Motor neuron (in vitro differentiated cells): ENCODE data around the gene NOSIP. TPM values are rescaled to one million over a fixed set of nuclear protein-coding genes. Genes with fewer than 3 reads are reported as not detected.

ENCODE experiments used
- ATAC-seq, 8 experiments: fragments of 200-7000 bp; cut with Tn5 transposase; replicated peaks in 6 of 8; 2 replicates each; pipeline ENCODE4 v1.8.0; 2021; ENCODE audit warnings: mild to moderate bottlenecking in 8 of 8, moderate library complexity in 8 of 8
- H3K27ac ChIP-seq, 2 donors: fragments of 250-450 bp; sonication (Bioruptor Pico); 2 replicates each; pipeline ENCODE4 v1.9.0; 2021; ENCODE audit warnings: antibody characterized with exemption in 2 of 2, mild to moderate bottlenecking in 2 of 2, moderate library complexity in 1 of 2
- H3K4me1 ChIP-seq, 2 donors: fragments of 250-450 bp; sonication (Bioruptor Pico); replicated peaks in 1 of 2; 2 replicates each; pipeline ENCODE4 v1.6.1; 2021; ENCODE audit warnings: antibody characterized with exemption in 2 of 2, mild to moderate bottlenecking in 2 of 2, moderate library complexity in 1 of 2
- H3K4me3 ChIP-seq, 5 donors: fragments of 250-450 bp; sonication (Bioruptor Pico); 2 replicates each; pipeline ENCODE4 v1.9.0; 2021; ENCODE audit warnings: antibody characterized with exemption in 5 of 5, mild to moderate bottlenecking in 5 of 5, moderate library complexity in 4 of 5
- WGBS, 10 experiments: fragments of 450-650 bp; shearing (Covaris generic); methylation state at CpG; one replicate each; pipeline ENCODE4 v1.0.0; 2022; 5-methylcytosine and 5-hydroxymethylcytosine counted together
- in situ Hi-C, 9 experiments: fragments of 400-800 bp; cut with MboI; loops; one replicate each; pipeline ENCODE4 v1.15.0; 2021; ENCODE audit warnings: low sequenced_read_pairs in 9 of 9, low pct_unique_long_range_greater_than_20kb in 2 of 9; ENCODE audit not compliant: unreplicated experiment in 9 of 9
- total RNA-seq, 8 experiments: library from RNA; unstranded; fragments of 300-600 nt; gene quantifications; 2 replicates each; pipeline versions ENCODE4 v1.2.3 to v1.2.4, GENCODE V29; 2022

NOSIP gene
- total RNA-seq, 8 experiments from 2014 or later: 61.7 to 145 (median 76.6) TPM

DNA sequence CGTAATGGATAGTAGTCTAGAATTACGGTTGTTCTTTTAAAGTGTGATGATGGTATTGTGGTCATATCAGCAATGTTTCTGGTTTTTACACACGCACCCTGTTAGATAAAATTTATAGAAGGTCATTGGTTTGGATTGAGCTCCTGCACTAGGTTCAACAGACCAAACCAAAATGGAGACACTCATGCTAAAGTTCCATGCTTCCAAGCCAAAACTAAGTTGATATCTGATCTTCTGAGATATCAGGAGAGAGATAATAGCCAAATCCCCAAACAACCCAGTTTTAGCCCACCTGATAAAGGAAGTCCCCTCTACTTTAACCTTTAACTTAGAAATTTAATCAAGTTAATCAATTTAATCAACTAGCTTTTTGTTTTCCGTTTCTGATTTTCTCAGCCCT, 1.2 kb downstream of the NOSIP start:
- Histone ChIP-seq H3K27ac (no peak overlapping the region), H3K4me1 (peaks cover 5 to 11% of the 10 kb centered on the region in 2 donors), H3K4me3 (peak overlapping the region in 2 of 5 donors; percentile 4 to 85)
- in situ Hi-C loops: no loop called here
- 60 to 94% (median 79%) methylated on average over 2 to 4 of the region's 4 CpGs; no CpG with 5 or more reads in 1 of the 10 experiments for WGBS, 10 experiments
- no peak for ATAC-seq

GRCh38 chr19:49574206-49574755, 6.1 kb downstream of the NOSIP start:
- no peak overlapping the region for H3K27ac ChIP-seq
- H3K4me3 ChIP-seq: no peak overlapping the region
- in situ Hi-C loops: no loop called here
- WGBS, 10 experiments: 34 to 100% (median 94%) methylated on average over 1 to 2 of the region's 2 CpGs; no CpG with 5 or more reads in 3 of the 10 experiments
- ATAC-seq: peak in 1 of 8 experiments; percentile 40
- peaks cover 6 to 9% of the 10 kb centered on the region in 2 donors for H3K4me1 ChIP-seq

- WGBS, 10 experiments: 40 to 100% (median 92%) methylated on average over 1 to 3 of the region's 3 CpGs; no CpG with 5 or more reads in 4 of the 10 experiments
Observed at GRCh38 chr19:49573425-49573824, 6.9 kb downstream of the NOSIP start.

DNA sequence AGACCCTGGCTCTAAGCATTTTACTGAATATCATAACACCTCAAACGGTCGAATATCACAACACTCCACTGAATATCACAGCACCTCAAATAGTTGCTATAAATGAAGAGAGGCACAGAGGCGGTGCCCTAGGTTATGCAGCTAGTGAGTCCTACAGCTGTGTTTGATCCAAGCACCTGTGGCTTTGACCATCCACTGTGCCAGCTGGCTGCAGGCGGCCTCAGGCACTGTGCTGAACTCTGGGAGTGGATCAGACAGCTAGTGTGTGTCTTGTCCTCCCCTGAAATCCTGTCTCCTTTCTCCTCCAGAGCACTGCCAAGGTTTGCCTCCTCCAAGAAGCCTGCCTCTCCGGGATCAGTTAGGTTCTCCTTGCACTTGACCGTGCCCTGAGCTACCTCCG, 7.3 kb downstream of the NOSIP start:
- H3K4me1 ChIP-seq: peaks cover 0 to 6% of the 10 kb centered on the region in 2 donors
- 60 to 100% (median 99%) methylated on average over 1 to 4 of the region's 7 CpGs; no CpG with 5 or more reads in 2 of the 10 experiments for WGBS, 10 experiments
- peak in 2 of 8 experiments; percentile 11 to 62 for ATAC-seq
- no peak overlapping the region for H3K27ac ChIP-seq
- H3K4me3 ChIP-seq: no peak overlapping the region
- in situ Hi-C loops: no loop called here

More at GRCh38 chr19:49573425-49573824, 6.9 kb downstream of the NOSIP start:
- peak in 4 of 8 experiments; percentile 52 to 64 (median 60) for ATAC-seq
- H3K27ac ChIP-seq: no peak overlapping the region
- peaks cover 0 to 6% of the 10 kb centered on the region in 2 donors for H3K4me1 ChIP-seq
- in situ Hi-C loops: no loop called here
- H3K4me3 ChIP-seq: no peak overlapping the region

GRCh38 chr19:49570997-49571676, 9.2 kb downstream of the NOSIP start:
- in situ Hi-C loops: no loop called here

DNA sequence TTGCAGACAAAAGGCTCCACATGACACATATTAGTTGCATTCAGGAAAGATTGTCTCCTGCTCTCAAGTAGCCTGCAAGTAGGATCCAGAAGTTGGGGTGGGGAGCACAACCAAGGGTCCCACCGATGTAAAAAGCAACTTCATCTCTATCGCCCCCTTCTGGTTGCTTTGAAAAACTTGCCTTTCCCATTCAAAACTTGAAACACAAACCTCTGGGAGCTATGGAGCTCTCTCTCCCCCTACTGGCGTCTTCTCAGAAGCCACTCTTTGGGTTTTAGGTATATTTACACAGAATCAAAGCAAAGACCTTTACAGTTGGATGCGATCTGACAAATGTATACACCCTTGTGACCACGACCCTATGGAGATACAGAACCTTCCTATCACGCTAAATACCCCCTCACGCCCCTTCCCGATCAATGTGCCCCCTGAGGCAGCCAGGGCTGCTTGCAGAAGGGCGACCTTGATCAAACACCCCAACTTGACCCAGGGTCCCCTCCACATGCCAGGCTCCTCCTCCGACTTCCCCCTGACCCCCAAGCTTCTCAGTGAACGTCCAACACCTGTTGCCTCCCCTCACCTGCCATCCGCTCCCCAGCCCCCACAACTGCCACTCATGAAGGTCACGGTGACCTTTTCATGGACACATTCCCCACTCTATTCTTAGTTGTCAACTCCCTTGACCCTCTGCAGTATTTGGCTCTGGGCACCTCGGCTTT, 10.1 kb downstream of the NOSIP start:
- in situ Hi-C loops: no loop called here
- H3K27ac ChIP-seq: no peak overlapping the region
- ATAC-seq: peak; percentile 2 to 56 (median 51)
- no peak overlapping the region for H3K4me3 ChIP-seq
- peaks cover 0 to 6% of the 10 kb centered on the region in 2 donors for H3K4me1 ChIP-seq
- WGBS, 10 experiments: 0 to 27% (median 7%) methylated on average over 2 to 8 of the region's 14 CpGs; no CpG with 5 or more reads in 5 of the 10 experiments

More at GRCh38 chr19:49570997-49571676, 9.2 kb downstream of the NOSIP start:
- H3K4me3 ChIP-seq: no peak overlapping the region
- ATAC-seq: peak in 5 of 8 experiments; percentile 56 to 75 (median 71)
- 50 to 100% (median 79%) methylated on average over 2 to 9 of the region's 11 CpGs for WGBS, 10 experiments
- H3K27ac ChIP-seq: no peak overlapping the region
- peaks cover 0 to 6% of the 10 kb centered on the region in 2 donors for H3K4me1 ChIP-seq

DNA sequence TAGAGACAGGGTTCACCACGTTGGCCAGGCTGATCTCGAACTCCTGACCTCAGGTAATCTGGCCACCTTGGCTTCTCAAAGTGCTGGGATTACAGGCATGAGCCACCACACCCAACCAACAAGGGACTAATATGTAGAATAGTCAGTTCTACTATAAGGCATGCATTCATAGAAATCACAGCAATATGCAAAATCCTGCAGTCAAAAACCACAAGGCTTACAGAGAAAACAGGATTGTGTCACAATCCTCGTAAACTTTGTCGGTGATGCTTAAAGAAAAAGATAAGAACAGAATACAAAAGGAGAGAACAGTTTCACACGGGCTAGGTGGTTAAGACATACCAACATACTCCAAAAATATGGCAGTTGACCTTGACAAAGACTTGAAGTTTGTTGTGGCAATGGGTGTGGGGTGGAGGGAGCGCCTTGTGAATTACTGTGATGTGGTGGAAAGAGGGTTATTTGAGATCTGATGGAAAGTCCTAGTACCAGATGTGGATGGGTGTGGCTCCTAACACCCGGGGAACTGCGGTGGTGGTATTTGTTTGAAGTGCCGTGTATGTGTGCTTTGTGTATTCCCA, 12.4 kb downstream of the NOSIP start:
- Histone ChIP-seq H3K4me3 (no peak overlapping the region), H3K27ac (no peak overlapping the region), H3K4me1 (peaks cover 0 to 6% of the 10 kb centered on the region in 2 donors)
- peak in 3 of 8 experiments; percentile 84 to 85 (median 84) for ATAC-seq
- WGBS, 10 experiments: 0 to 93% (median 84%) methylated on average over 2 to 9 of the region's 9 CpGs; no CpG with 5 or more reads in 1 of the 10 experiments
- in situ Hi-C loops: no loop called here

- in situ Hi-C loops: no loop called here
- 100% methylated on average over 1 of the region's 3 CpGs; no CpG with 5 or more reads in 9 of the 10 experiments for WGBS, 10 experiments
- peaks cover 0 to 4% of the 10 kb centered on the region in 2 donors for H3K4me1 ChIP-seq
Observed at GRCh38 chr19:49566302-49566701, 14.1 kb downstream of the NOSIP start.

DNA sequence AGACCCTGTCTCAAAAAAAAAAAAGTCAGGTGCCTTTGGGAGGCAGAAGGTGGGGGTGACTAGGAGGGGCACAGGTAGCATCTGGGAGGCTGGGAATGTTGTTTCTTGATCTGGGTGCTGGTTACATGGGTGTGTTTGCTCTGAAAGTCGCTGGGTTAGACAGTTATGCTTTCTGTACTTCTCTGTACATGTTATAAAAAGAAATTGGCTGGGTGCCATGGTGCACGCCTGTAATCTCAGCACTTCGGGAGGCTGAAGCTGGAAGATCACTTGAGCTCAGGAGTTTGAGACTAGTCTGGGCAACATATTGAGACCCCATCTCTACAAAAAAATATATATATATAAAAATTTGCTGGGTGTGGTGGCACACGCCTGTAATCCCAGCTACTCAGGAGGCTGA, 15.1 kb downstream of the NOSIP start:
- WGBS, 10 experiments: 33 to 100% (median 77%) methylated on average over 1 to 3 of the region's 4 CpGs; no CpG with 5 or more reads in 2 of the 10 experiments
- in situ Hi-C loops: no loop called here
- Histone ChIP-seq H3K4me3 (no peak overlapping the region), H3K27ac (no peak overlapping the region), H3K4me1 (peaks cover 0 to under 1% of the 10 kb centered on the region in 2 donors)
- no peak for ATAC-seq

More at GRCh38 chr19:49566302-49566701, 14.1 kb downstream of the NOSIP start:
- Histone ChIP-seq H3K4me3 (no peak overlapping the region), H3K27ac (no peak overlapping the region)
- no peak for ATAC-seq

DNA sequence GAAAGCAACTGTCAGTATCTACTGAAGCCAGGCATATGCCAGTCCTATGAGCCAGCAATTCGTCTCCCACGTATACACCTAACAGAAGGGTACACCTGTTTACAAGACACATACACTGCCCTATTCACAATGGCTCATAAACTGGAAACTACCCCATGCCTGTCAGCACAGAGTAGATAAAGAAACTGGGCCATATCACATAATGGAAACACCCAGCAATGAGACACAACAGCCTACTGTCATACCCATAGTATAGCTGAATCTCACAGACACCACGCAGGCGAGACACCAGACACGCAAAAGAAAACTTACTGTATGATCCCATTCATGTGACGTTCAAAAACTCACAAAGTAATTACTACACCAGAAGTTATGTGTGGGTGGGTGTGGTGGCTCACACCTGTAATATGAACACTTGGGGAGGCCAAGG, 15.7 kb downstream of the NOSIP start:
- WGBS, 10 experiments: 57 to 100% (median 96%) methylated on average over 1 to 6 of the region's 6 CpGs; no CpG with 5 or more reads in 1 of the 10 experiments
- in situ Hi-C loops: no loop called here
- ATAC-seq: no peak

GRCh38 chr19:49560358-49560900, 19.9 kb downstream of the NOSIP start:
- ATAC-seq: no peak
- WGBS, 10 experiments: 62 to 95% (median 83%) methylated on average over 1 to 6 of the region's 15 CpGs; no CpG with 5 or more reads in 4 of the 10 experiments
- Histone ChIP-seq H3K27ac (no peak overlapping the region), H3K4me3 (no peak overlapping the region), H3K4me1 (peaks cover 6 to 10% of the 10 kb centered on the region in 2 donors)
- in situ Hi-C loops: no loop called here

More for the DNA sequence above, 15.7 kb downstream of the NOSIP start:
- Histone ChIP-seq H3K4me1 (no peaks in the 10 kb centered on the region), H3K27ac (no peak overlapping the region), H3K4me3 (no peak overlapping the region)

DNA sequence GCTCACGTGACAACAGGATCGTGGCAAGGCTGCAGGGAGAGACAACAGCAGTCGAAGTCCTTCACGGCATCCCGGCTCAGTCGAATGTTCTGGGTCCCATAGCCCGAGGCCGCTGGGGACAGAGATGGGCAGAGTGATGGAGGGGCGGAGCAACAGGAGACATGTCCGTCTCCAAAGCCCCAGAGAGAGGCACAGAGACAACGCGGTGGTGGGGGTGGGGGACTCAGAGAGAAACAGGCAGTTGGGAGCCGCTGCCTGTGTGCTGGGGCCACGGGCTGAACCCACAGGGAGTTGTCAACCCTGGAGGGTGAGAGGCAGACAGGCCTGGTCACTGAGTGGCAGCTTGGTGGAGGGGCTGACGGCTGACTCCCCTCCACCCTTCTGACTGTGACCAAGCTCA, 20.4 kb downstream of the NOSIP start:
- WGBS, 10 experiments: 60 to 100% (median 72%) methylated on average over 1 to 10 of the region's 15 CpGs; no CpG with 5 or more reads in 5 of the 10 experiments
- Histone ChIP-seq H3K27ac (no peak overlapping the region), H3K4me1 (peaks cover 6 to 10% of the 10 kb centered on the region in 2 donors), H3K4me3 (no peak overlapping the region)
- in situ Hi-C loops: no loop called here
- no peak for ATAC-seq
